ENCODE measurements around the gene CLTCL1. TPM values are rescaled to one million over a fixed set of nuclear protein-coding genes. Genes with fewer than 3 reads are reported as not detected.

Gene CLTCL1
- total and polyA plus RNA-seq, 2 experiments from 2014 or later, result 6.6 to 15.1 TPM

DNA sequence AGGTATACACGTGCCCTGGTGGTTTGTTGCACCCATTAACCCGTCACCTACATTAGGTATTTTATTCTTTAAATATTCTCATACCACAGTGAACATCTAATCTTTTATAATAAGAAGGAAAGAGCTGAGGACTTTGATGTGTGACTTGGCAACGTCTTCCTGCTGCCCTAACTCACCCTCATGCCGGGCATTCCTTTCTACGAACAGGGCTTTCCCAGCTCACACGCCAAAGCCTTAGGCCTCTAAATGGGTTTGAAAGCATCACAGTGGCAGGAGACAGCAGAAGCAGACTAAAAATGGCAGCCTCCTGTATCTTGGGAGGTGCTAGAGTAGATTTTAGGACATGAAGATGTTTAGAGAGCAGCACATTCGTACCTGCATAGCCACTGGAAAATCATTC is 52.6 kb downstream of the CLTCL1 start:
- no peaks in the 10 kb centered on the region; the same call in 2 of the 3 replicates for H3K36me3 Mint-ChIP-seq (ENCODE audit: low read depth)
- Histone ChIP-seq H3K4me2 (no peak overlapping the region), H3K4me3 (no peak overlapping the region), H3K27ac (ENCODE audit: low read depth) (no peak overlapping the region), H3K36me3 (ENCODE audit: insufficient read depth) (no peaks in the 10 kb centered on the region), H4K20me1 (replicated peaks; ENCODE audit: insufficient read depth) (no peaks in the 10 kb centered on the region), H3K4me1 (ENCODE audit: insufficient read depth) (no peaks in the 10 kb centered on the region), H3F3A (replicated peaks; ENCODE audit: low read depth) (0 out of 2 replicates have a peak, but pooled peaks cover 5% of the 10 kb centered on the region), H2AFZ (no peak overlapping the region), H3K9me2 (ENCODE audit: insufficient read depth) (no peaks in the 10 kb centered on the region), H3K27me3 (ENCODE audit: insufficient read depth) (no peaks in the 10 kb centered on the region), H3K79me2 (replicated peaks; ENCODE audit: insufficient read depth) (no peaks in the 10 kb centered on the region)
- no peak overlapping the region for H3K4me3 Mint-ChIP-seq
- H3K27ac Mint-ChIP-seq, result 0 out of 2 replicates have a peak overlapping the region, but pooled peaks have one; percentile 36
- no peak for DNase-seq (ENCODE audit: low spot score)
- TF ChIP-seq ZNF331 (CRISPR knock-in tag; IDR thresholded peaks at IDR 0.05; ENCODE audit: low read depth) (no peak), POLR2AphosphoS5 (IDR thresholded peaks at IDR 0.05; ENCODE audit: low read depth) (no peak), NANOG (IDR thresholded peaks at IDR 0.05; ENCODE audit: borderline replicate concordance) (no peak), EZH2 (IDR thresholded peaks at IDR 0.05; ENCODE audit: low read depth, unreplicated experiment) (no peak), JUNB (IDR thresholded peaks at IDR 0.05; ENCODE audit: unreplicated experiment) (no peak), ZNF114 (CRISPR knock-in tag; IDR thresholded peaks at IDR 0.05) (no peak), STAT1 (IDR thresholded peaks at IDR 0.05; ENCODE audit: unreplicated experiment) (no peak), CREB1 (CRISPR knock-in tag; IDR thresholded peaks at IDR 0.05; ENCODE audit: low read depth) (no peak), EZH2phosphoT487 (IDR thresholded peaks at IDR 0.05; ENCODE audit: unreplicated experiment) (no peak)
- TF ChIP-seq, protein P1, sequence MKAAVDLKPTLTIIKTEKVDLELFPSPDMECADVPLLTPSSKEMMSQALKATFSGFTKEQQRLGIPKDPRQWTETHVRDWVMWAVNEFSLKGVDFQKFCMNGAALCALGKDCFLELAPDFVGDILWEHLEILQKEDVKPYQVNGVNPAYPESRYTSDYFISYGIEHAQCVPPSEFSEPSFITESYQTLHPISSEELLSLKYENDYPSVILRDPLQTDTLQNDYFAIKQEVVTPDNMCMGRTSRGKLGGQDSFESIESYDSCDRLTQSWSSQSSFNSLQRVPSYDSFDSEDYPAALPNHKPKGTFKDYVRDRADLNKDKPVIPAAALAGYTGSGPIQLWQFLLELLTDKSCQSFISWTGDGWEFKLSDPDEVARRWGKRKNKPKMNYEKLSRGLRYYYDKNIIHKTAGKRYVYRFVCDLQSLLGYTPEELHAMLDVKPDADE (IDR thresholded peaks at IDR 0.05), result no peak
- TF ChIP-seq, protein P2, sequence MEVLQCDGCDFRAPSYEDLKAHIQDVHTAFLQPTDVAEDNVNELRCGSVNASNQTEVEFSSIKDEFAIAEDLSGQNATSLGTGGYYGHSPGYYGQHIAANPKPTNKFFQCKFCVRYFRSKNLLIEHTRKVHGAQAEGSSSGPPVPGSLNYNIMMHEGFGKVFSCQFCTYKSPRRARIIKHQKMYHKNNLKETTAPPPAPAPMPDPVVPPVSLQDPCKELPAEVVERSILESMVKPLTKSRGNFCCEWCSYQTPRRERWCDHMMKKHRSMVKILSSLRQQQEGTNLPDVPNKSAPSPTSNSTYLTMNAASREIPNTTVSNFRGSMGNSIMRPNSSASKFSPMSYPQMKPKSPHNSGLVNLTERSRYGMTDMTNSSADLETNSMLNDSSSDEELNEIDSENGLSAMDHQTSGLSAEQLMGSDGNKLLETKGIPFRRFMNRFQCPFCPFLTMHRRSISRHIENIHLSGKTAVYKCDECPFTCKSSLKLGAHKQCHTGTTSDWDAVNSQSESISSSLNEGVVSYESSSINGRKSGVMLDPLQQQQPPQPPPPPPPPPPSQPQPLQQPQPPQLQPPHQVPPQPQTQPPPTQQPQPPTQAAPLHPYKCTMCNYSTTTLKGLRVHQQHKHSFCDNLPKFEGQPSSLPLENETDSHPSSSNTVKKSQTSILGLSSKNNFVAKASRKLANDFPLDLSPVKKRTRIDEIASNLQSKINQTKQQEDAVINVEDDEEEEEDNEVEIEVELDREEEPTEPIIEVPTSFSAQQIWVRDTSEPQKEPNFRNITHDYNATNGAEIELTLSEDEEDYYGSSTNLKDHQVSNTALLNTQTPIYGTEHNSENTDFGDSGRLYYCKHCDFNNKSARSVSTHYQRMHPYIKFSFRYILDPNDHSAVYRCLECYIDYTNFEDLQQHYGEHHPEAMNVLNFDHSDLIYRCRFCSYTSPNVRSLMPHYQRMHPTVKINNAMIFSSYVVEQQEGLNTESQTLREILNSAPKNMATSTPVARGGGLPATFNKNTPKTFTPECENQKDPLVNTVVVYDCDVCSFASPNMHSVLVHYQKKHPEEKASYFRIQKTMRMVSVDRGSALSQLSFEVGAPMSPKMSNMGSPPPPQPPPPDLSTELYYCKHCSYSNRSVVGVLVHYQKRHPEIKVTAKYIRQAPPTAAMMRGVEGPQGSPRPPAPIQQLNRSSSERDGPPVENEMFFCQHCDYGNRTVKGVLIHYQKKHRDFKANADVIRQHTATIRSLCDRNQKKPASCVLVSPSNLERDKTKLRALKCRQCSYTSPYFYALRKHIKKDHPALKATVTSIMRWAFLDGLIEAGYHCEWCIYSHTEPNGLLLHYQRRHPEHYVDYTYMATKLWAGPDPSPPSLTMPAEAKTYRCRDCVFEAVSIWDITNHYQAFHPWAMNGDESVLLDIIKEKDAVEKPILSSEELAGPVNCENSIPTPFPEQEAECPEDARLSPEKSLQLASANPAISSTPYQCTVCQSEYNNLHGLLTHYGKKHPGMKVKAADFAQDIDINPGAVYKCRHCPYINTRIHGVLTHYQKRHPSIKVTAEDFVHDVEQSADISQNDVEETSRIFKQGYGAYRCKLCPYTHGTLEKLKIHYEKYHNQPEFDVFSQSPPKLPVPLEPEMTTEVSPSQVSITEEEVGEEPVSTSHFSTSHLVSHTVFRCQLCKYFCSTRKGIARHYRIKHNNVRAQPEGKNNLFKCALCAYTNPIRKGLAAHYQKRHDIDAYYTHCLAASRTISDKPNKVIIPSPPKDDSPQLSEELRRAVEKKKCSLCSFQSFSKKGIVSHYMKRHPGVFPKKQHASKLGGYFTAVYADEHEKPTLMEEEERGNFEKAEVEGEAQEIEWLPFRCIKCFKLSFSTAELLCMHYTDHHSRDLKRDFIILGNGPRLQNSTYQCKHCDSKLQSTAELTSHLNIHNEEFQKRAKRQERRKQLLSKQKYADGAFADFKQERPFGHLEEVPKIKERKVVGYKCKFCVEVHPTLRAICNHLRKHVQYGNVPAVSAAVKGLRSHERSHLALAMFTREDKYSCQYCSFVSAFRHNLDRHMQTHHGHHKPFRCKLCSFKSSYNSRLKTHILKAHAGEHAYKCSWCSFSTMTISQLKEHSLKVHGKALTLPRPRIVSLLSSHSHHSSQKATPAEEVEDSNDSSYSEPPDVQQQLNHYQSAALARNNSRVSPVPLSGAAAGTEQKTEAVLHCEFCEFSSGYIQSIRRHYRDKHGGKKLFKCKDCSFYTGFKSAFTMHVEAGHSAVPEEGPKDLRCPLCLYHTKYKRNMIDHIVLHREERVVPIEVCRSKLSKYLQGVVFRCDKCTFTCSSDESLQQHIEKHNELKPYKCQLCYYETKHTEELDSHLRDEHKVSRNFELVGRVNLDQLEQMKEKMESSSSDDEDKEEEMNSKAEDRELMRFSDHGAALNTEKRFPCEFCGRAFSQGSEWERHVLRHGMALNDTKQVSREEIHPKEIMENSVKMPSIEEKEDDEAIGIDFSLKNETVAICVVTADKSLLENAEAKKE (CRISPR knock-in tag; IDR thresholded peaks at IDR 0.05), result no peak
- TF ChIP-seq, protein P3, sequence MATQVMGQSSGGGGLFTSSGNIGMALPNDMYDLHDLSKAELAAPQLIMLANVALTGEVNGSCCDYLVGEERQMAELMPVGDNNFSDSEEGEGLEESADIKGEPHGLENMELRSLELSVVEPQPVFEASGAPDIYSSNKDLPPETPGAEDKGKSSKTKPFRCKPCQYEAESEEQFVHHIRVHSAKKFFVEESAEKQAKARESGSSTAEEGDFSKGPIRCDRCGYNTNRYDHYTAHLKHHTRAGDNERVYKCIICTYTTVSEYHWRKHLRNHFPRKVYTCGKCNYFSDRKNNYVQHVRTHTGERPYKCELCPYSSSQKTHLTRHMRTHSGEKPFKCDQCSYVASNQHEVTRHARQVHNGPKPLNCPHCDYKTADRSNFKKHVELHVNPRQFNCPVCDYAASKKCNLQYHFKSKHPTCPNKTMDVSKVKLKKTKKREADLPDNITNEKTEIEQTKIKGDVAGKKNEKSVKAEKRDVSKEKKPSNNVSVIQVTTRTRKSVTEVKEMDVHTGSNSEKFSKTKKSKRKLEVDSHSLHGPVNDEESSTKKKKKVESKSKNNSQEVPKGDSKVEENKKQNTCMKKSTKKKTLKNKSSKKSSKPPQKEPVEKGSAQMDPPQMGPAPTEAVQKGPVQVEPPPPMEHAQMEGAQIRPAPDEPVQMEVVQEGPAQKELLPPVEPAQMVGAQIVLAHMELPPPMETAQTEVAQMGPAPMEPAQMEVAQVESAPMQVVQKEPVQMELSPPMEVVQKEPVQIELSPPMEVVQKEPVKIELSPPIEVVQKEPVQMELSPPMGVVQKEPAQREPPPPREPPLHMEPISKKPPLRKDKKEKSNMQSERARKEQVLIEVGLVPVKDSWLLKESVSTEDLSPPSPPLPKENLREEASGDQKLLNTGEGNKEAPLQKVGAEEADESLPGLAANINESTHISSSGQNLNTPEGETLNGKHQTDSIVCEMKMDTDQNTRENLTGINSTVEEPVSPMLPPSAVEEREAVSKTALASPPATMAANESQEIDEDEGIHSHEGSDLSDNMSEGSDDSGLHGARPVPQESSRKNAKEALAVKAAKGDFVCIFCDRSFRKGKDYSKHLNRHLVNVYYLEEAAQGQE (IDR thresholded peaks at IDR 0.05; ENCODE audit: unreplicated experiment), result no peak
- TF ChIP-seq, protein P4, sequence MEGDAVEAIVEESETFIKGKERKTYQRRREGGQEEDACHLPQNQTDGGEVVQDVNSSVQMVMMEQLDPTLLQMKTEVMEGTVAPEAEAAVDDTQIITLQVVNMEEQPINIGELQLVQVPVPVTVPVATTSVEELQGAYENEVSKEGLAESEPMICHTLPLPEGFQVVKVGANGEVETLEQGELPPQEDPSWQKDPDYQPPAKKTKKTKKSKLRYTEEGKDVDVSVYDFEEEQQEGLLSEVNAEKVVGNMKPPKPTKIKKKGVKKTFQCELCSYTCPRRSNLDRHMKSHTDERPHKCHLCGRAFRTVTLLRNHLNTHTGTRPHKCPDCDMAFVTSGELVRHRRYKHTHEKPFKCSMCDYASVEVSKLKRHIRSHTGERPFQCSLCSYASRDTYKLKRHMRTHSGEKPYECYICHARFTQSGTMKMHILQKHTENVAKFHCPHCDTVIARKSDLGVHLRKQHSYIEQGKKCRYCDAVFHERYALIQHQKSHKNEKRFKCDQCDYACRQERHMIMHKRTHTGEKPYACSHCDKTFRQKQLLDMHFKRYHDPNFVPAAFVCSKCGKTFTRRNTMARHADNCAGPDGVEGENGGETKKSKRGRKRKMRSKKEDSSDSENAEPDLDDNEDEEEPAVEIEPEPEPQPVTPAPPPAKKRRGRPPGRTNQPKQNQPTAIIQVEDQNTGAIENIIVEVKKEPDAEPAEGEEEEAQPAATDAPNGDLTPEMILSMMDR (conservative IDR thresholded peaks at IDR 0.05; ENCODE audit: low read depth in 2 of 2), result no peak
- H3K9me3 Mint-ChIP-seq, result no peaks in the 10 kb centered on the region
- no peak for ATAC-seq
- H3K27me3 Mint-ChIP-seq (ENCODE audit: insufficient read depth, low read depth, poor library complexity), result peaks cover 3% of the 10 kb centered on the region
- no peaks in the 10 kb centered on the region for H3K4me1 Mint-ChIP-seq

Data from GM23338 (cell line).